Midbrain (tissue), 1 donor: ENCODE results near the gene AGER.
"Not testable (repeated sequence)": the region's sequence is repeated elsewhere in the genome, so short reads cannot be mapped to it uniquely, and the experiment has no call there.

Source experiments
- DNase-seq: peaks from one replicate; lab custom pipeline; 2025; lab: John Stamatoyannopoulos, UW

The AGER gene

GRCh38 chr6:32184084-32184640 lies at the start of gene AGER:
TSS of gene AGER (minus strand) at chr6:32184253. CDS start at chr6:32184222, 31 bp downstream.
- DNase-seq = no peak

- no peak for DNase-seq
Measured at GRCh38 chr6:32226434-32226833, 42.4 kb upstream of the AGER start.

DNA sequence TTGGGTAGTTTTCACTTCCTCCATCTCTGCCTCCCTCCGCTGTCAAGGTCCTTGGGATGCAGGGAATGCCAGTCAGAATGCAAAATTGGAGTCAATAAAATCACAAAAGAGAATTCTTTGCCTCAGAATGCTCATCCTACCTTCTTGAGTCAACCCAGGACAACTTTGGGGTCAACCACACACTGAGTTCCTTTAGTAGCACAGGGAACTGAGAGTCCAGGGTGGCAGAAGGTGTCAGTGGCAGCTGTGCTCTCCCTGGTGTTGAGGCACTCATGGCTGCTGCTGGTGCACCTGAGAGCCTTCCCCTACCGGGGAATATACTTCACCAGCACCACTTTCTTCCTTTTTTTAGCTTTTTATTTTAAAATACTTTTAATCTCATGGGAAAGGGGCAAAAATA lies 40.6 kb upstream of the AGER start:
- no peak for DNase-seq

DNA sequence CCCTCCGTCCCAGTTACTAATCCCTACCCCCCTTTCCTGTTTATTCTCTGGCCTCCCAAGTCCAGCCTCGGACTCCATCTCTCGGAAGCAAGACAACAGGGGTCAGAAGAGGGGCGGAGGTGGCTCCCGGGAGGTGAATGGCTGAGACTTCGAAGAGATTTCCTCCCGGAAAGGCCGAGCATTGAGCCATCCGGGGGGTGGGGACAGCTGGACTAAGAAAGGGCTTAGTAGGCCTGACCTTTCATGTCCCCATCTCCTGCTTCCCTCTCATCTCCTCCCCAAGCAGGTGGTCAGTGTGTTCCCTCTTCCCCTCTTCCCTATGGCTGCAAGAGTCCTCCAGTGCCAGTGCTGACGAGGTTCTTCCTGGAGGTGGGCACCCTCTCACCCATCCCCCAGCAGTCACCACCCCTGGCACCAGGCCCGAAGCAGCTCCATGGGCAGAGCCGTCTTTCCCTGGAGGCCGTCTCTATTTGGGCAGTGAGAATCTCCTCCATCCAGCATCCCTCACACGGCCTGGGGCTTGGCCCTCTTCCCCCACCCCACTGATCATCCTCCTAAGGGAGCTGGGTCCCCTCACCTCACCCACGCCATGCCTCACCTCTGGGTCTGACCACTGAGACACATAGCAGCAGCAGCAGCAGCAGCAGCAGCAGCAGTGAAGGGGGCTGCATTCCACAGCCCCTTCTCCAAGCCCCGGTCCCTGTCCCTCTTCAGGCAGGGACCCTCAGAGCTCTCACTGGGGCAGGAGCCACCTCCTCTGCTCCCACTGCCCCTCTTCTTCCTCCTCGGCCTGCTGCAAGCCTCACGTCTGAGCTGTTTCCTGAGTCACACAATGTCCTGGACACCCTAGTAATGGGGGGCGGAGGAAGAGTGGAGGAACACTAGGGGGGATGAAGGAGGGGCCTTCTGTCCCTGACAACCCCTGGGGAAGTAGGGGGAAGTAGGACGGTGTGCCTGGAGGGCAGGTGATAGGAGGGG lies 39.5 kb upstream of the AGER start, which contains the start of gene NOTCH4:
TSS of gene NOTCH4 (minus strand) at position 810 of the 978 bp plus-strand sequence. CDS start at position 671, 139 bp downstream.
- no peak for DNase-seq

- no peak for DNase-seq
Measured at GRCh38 chr6:32222333-32223230, 38.5 kb upstream of the AGER start.

- no peak for DNase-seq
Measured at GRCh38 chr6:32220021-32220420, 36.0 kb upstream of the AGER start.

- DNase-seq = no peak
Measured at GRCh38 chr6:32218167-32218566, 34.1 kb upstream of the AGER start.

- DNase-seq = no peak
Measured at GRCh38 chr6:32216998-32217397, 32.9 kb upstream of the AGER start.

DNA sequence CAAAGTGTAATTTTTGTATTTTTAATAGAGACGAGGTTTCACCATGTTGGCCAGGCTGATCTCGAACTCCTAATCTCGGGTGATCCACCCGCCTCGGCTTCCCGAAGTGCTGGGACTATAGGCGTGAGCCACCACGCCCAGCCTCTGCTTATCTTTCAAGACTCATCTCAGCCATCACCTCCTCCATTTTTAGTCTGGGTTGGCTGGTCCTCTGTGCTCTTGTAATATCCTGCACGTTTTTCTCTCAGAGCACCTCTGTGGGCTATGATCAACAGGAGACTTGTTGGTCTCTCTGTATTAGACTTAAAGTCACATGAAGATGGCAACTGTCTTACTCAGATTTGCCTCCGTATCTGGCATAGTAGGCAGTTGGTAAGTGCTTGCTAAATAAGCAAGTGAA lies 32.2 kb upstream of the AGER start:
- DNase-seq = no peak

DNA sequence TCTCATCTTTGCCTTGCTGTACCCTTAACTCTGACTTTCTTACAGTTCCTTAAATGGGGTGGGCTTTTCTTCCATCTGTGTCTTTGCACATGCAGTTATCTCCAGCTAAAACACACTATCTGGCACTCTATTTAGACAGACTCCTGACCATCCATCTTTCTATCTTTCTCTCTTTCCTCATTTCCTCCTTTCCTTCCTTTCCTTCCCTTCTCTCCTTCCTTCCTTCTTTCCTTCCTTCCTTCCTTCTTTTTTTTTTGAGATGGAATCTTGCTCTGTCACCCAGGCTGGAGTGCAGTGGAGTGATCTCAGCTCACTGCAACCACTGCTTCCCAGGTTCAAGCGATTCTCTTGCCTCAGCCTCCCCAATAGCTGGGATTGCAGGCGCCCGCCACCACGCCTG lies 31.6 kb upstream of the AGER start:
- DNase-seq = no peak

- no peak for DNase-seq
Measured at GRCh38 chr6:32214126-32214525, 30.1 kb upstream of the AGER start.

DNA sequence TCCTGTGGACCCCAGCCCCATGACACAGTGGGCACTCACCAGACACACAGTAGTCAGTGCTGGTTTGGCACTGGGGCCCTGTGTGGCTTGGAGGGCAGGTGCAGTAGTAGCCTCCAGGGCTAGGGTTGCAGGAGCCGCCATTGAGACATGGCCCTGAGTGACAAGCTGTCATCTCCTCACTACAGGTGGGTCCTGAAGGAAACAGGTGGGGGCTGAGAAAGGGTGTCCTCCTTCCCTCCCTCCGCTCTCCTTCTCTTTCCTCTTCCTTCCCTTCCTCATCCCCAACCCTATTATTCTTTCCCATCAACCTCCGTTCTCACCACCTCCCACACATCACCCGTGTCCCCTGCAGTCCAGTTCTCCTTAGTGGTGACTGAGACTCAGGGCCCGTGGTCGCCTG lies 29.6 kb upstream of the AGER start:
- no peak for DNase-seq

- no peak for DNase-seq
Measured at GRCh38 chr6:32212076-32212760, 28.2 kb upstream of the AGER start.

GRCh38 chr6:32211432-32211831 lies 27.4 kb upstream of the AGER start:
- not testable (repeated sequence) for DNase-seq

GRCh38 chr6:32210191-32210601 lies 26.1 kb upstream of the AGER start:
- DNase-seq = no peak

DNA sequence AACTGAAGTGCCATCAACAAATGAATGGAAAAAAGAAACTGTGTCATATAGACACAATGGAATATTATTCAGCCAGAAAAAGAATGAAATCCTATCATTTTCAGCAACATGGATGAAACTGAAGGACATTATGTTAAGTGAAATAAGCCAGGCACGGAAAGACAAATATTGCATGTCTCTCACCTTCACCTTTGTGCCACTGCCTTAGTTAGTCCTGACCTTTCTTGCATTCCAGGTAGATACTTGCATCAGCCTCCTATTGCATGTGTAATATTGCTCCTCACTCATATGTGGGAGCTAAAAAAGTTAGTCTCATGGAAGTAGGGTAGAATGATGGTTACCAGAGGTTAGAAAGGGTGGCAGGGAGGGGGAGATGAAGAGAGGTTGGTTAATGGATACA lies 24.9 kb upstream of the AGER start:
- DNase-seq = no peak

GRCh38 chr6:32204268-32204715 lies 20.2 kb upstream of the AGER start:
- DNase-seq = no peak

- DNase-seq = no peak
Measured at GRCh38 chr6:32203426-32204267, 19.6 kb upstream of the AGER start.

DNA sequence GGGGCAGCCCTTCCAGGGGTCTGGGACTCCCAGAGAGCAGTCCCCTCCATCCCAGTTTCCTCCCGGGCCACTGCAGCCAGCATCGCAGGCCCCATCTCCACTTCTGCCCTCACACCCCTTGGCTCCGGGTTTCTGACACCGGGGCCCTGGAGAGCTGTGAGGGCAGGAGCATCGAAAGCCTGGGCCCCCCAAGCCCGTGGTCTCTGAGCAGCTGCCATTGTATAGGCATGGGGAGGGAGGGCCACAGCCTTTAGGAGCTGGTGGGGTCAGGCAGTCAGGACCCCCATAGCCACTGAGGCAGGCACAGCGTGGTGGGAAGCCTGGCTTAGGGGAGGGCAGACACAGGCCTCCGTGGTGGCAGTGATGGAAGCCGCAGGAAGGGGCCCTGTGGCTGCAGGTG lies 18.1 kb upstream of the AGER start:
- no peak for DNase-seq

GRCh38 chr6:32200711-32201475 lies 16.8 kb upstream of the AGER start:
- no peak for DNase-seq
